GM19238 (cell line): ENCODE data around the gene TBC1D22A.

Source experiments
- DNase-seq: peaks from one replicate; pipeline ENCODE4 v3.0.0; 2011; ENCODE audit warnings: low spot score; ENCODE audit not compliant: insufficient read length

Gene TBC1D22A

GRCh38 chr22:47071078-47071806 lies 308.8 kb downstream of the TBC1D22A start:
- DNase-seq: no peak

- DNase-seq: no peak
Observed at GRCh38 chr22:47071807-47072641, 309.6 kb downstream of the TBC1D22A start.

GRCh38 chr22:47072642-47072967 lies 310.2 kb downstream of the TBC1D22A start:
- no peak for DNase-seq

- DNase-seq: no peak
Observed at GRCh38 chr22:47073075-47073474, 310.6 kb downstream of the TBC1D22A start.

- DNase-seq: no peak
Observed at GRCh38 chr22:47074105-47074504, 311.7 kb downstream of the TBC1D22A start.

GRCh38 chr22:47075568-47075967 lies 313.1 kb downstream of the TBC1D22A start:
- DNase-seq: no peak

GRCh38 chr22:47076758-47077157 lies 314.3 kb downstream of the TBC1D22A start:
- DNase-seq: no peak

GRCh38 chr22:47080100-47080499 lies 317.6 kb downstream of the TBC1D22A start:
- DNase-seq: no peak

- no peak for DNase-seq
Observed at GRCh38 chr22:47082505-47082904, 320.1 kb downstream of the TBC1D22A start.

- no peak for DNase-seq
Observed at GRCh38 chr22:47083379-47083986, 321.0 kb downstream of the TBC1D22A start.

GRCh38 chr22:47084226-47084625 lies 321.8 kb downstream of the TBC1D22A start:
- no peak for DNase-seq

- no peak for DNase-seq
Observed at GRCh38 chr22:47086596-47087248, 324.3 kb downstream of the TBC1D22A start.

- DNase-seq: no peak
Observed at GRCh38 chr22:47088480-47089158, 326.2 kb downstream of the TBC1D22A start.

GRCh38 chr22:47089374-47089773 lies 326.9 kb downstream of the TBC1D22A start:
- DNase-seq: no peak

- no peak for DNase-seq
Observed at GRCh38 chr22:47089796-47090460, 327.5 kb downstream of the TBC1D22A start.

- no peak for DNase-seq
Observed at GRCh38 chr22:47090591-47091245, 328.3 kb downstream of the TBC1D22A start.

- DNase-seq: no peak
Observed at GRCh38 chr22:47091246-47091651, 328.8 kb downstream of the TBC1D22A start.

GRCh38 chr22:47091921-47092700 lies 329.7 kb downstream of the TBC1D22A start:
- no peak for DNase-seq

- no peak for DNase-seq
Observed at GRCh38 chr22:47092896-47093311, 330.5 kb downstream of the TBC1D22A start.
